CD4-positive, alpha-beta memory T cell (primary cell): ENCODE results near the gene TUBAL3. TPM values are rescaled to one million over a fixed set of nuclear protein-coding genes. Genes with fewer than 3 reads are reported as not detected.
"Not testable (repeated sequence)": the region's sequence is repeated elsewhere in the genome, so short reads cannot be mapped to it uniquely, and the experiment has no call there.

Source experiments
- CTCF ChIA-PET: fragments of 350-600 bp; sonication (Branson Sonifier 250); formaldehyde crosslinking; loops from one replicate; lab custom pipeline; 2021; ENCODE audit warnings: inconsistent platforms; ENCODE audit not compliant: partially characterized antibody; lab: Charles Lee
- POLR2A ChIA-PET: fragments of 350-600 bp; sonication (Branson Sonifier 250); formaldehyde crosslinking; loops from one replicate; lab custom pipeline; 2021; ENCODE audit not compliant: partially characterized antibody; lab: Charles Lee
- DNase-seq, 5 donors: peaks; one replicate each; pipeline versions ENCODE4 v3.0.0 to v3.0.0-alpha.2; 2020 to 2022; ENCODE audit warnings: mixed read lengths in 1 of 5
- H3K27ac ChIP-seq: one replicate; pipeline ENCODE4 v1.7.0; 2013; ENCODE audit warnings: low read depth, low read length
- H3K27me3 ChIP-seq: 2 replicates; pipeline ENCODE4 v1.7.0; 2013; ENCODE audit warnings: mild to moderate bottlenecking, low read length, moderate library complexity; ENCODE audit not compliant: insufficient read depth
- H3K36me3 ChIP-seq: 2 replicates; pipeline ENCODE4 v1.7.0; 2013; ENCODE audit warnings: mild to moderate bottlenecking, low read length, moderate library complexity; ENCODE audit not compliant: insufficient read depth
- H3K4me1 ChIP-seq: 2 replicates; pipeline ENCODE4 v1.7.0; 2013; ENCODE audit warnings: mild to moderate bottlenecking, low read length, moderate library complexity; ENCODE audit not compliant: insufficient read depth
- H3K4me3 ChIP-seq, 2 donors: one replicate each; pipeline ENCODE4 v1.7.0; 2013; ENCODE audit warnings: low read length in 2 of 2, mild to moderate bottlenecking in 1 of 2
- H3K9me3 ChIP-seq, 2 donors: one replicate each; pipeline ENCODE4 v1.7.0; 2013; ENCODE audit warnings: low read length in 2 of 2, control low read depth in 1 of 2; ENCODE audit not compliant: control insufficient read depth in 1 of 2
- H3K27ac Mint-ChIP-seq, 7 donors: one replicate each; pipeline ENCODE4 v1.8.0; 2020 to 2021; ENCODE audit warnings: mixed read lengths in 7 of 7, mild to moderate bottlenecking in 6 of 7, inconsistent platforms in 3 of 7, moderate library complexity in 3 of 7
- H3K27me3 Mint-ChIP-seq, 2 donors: one replicate each; pipeline ENCODE4 v1.8.0; 2020 to 2021; ENCODE audit warnings: mixed read lengths in 2 of 2
- H3K36me3 Mint-ChIP-seq, 2 donors: one replicate each; pipeline ENCODE4 v1.8.0; 2020 to 2021; ENCODE audit warnings: mixed read lengths in 2 of 2, inconsistent platforms in 1 of 2, mild to moderate bottlenecking in 1 of 2
- H3K4me1 Mint-ChIP-seq, 4 donors: one replicate each; pipeline ENCODE4 v1.8.0; 2020 to 2021; ENCODE audit warnings: mixed read lengths in 4 of 4, mild to moderate bottlenecking in 1 of 4
- H3K4me3 Mint-ChIP-seq, 8 donors: one replicate each; pipeline ENCODE4 v1.8.0; 2020 to 2021; ENCODE audit warnings: mixed read lengths in 8 of 8, mild to moderate bottlenecking in 7 of 8, moderate library complexity in 6 of 8, inconsistent platforms in 3 of 8
- H3K9me3 Mint-ChIP-seq, 8 donors: one replicate each; pipeline ENCODE4 v1.8.0; 2020 to 2021; ENCODE audit warnings: mixed read lengths in 8 of 8, mild to moderate bottlenecking in 5 of 8, inconsistent platforms in 3 of 8, moderate library complexity in 1 of 8
- intact Hi-C: fragments of 100-400 bp; cut with micrococcal nuclease; formaldehyde crosslinking; loops from one replicate; pipeline ENCODE4 v1.15.1; 2023
- polyA plus RNA-seq, 2 donors: library from polyadenylated mRNA; unstranded; fragments of 300-500 nt; fragmentation: Illumina TruSeq; gene quantifications; one replicate each; pipeline ENCODE4 v1.2.3, GENCODE V29; 2021
- total RNA-seq, 2 experiments: library from RNA; stranded (reverse); gene quantifications; one replicate each; pipeline ENCODE4 v1.2.3, GENCODE V29; 2021

The TUBAL3 gene
- total and polyA plus RNA-seq, 4 experiments from 2014 or later, result not detected

DNA sequence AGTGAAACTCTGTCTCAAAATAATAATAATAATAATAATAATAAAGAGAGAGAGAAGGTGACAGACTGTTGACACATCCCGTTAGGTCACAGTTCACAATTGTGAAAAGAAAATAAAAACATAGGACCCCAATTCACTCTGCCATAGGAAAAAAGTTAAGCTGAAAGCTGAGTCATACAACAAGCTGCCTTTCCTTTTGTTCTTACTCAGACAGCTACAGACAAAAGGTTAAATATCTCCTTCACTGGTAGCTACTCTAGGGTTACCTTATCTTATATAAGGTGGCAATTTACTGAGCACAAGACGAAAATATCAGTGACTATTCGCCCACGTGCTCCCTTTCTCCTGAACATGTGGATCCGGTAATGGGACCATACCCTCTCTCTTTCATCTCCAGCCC is 17.5 kb downstream of the TUBAL3 start:
- no peak overlapping the region for H3K27ac Mint-ChIP-seq
- H3K4me1 Mint-ChIP-seq, result peaks cover 0 to 2% (median 0%) of the 10 kb centered on the region in 4 donors
- no peak for DNase-seq
- no peaks in the 10 kb centered on the region for H3K4me1 ChIP-seq
- no peak overlapping the region for H3K4me3 ChIP-seq
- H3K36me3 Mint-ChIP-seq, result peaks cover under 1 to 6% of the 10 kb centered on the region in 2 donors
- intact Hi-C loops, result no loop called here
- CTCF ChIA-PET, result interaction anchor here (0.8 to 1.8 kb wide), 4 partner anchors 44 to 539 kb away, joined by 3 to 12 read pairs (median 3); no protein-coding TSS in a partner anchor
- H3K9me3 ChIP-seq, result no peaks in the 10 kb centered on the region
- H3K4me3 Mint-ChIP-seq, result no peak overlapping the region
- H3K9me3 Mint-ChIP-seq, result peaks cover 4 to 41% (median 34%) of the 10 kb centered on the region in 8 donors
- no peak overlapping the region for H3K27ac ChIP-seq
- H3K27me3 ChIP-seq, result no peaks in the 10 kb centered on the region
- POLR2A ChIA-PET, result no interaction called here
- H3K27me3 Mint-ChIP-seq, result peaks cover 2 to 9% of the 10 kb centered on the region in 2 donors
- H3K36me3 ChIP-seq, result no peaks in the 10 kb centered on the region

GRCh38 chr10:5385224-5385623 is 19.4 kb downstream of the TUBAL3 start:
- Histone ChIP-seq H3K9me3 (no peaks in the 10 kb centered on the region), H3K27me3 (no peaks in the 10 kb centered on the region), H3K4me3 (no peak overlapping the region), H3K27ac (no peak overlapping the region), H3K36me3 (no peaks in the 10 kb centered on the region), H3K4me1 (no peaks in the 10 kb centered on the region)
- DNase-seq, result no peak
- CTCF ChIA-PET, result interaction anchor here (1.0 to 2.5 kb wide), 2 partner anchors 535 to 570 kb away, joined by 3 to 35 read pairs; no protein-coding TSS in a partner anchor
- intact Hi-C loops, result loop anchor here (2.0 kb wide), 1 partner anchor 92 kb away; no protein-coding TSS in a partner anchor
- no peaks in the 10 kb centered on the region for H3K36me3 Mint-ChIP-seq
- peaks cover 0 to 2% (median 0%) of the 10 kb centered on the region in 4 donors for H3K4me1 Mint-ChIP-seq
- H3K27ac Mint-ChIP-seq, result no peak overlapping the region
- POLR2A ChIA-PET, result interaction anchor here (1.8 kb wide), 1 partner anchor 93 kb away, joined by 6 read pairs; no protein-coding TSS in a partner anchor
- H3K27me3 Mint-ChIP-seq, result peaks cover 2 to 9% of the 10 kb centered on the region in 2 donors
- peaks cover 4 to 22% (median 16%) of the 10 kb centered on the region in 8 donors for H3K9me3 Mint-ChIP-seq
- no peak overlapping the region for H3K4me3 Mint-ChIP-seq

DNA sequence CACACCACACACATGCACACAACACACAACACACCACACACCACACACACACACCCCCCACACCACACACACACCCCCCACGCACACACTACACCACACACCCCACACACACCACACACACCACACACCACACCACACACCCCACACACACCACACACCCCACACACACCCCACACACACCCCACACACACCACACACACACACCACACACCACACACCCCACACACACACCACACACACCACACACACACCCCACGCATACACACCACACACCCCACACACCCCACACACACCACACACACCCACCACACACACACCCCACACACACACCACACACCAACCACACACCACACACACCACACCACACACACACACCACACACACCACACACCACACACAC is 23.4 kb downstream of the TUBAL3 start:
- intact Hi-C loops, result loop anchor here (5.0 kb wide), 2 partner anchors 169 to 289 kb away; partner anchors contain the start of gene AKR1C3
- no peaks in the 10 kb centered on the region for H3K36me3 ChIP-seq
- H3K4me3 Mint-ChIP-seq, result no peak overlapping the region
- no peaks in the 10 kb centered on the region for H3K27me3 ChIP-seq
- peaks cover 0 to 9% (median 3%) of the 10 kb centered on the region in 8 donors for H3K9me3 Mint-ChIP-seq
- no peak overlapping the region for H3K27ac Mint-ChIP-seq
- no peak for DNase-seq
- peaks cover 0 to 2% of the 10 kb centered on the region in 2 donors for H3K27me3 Mint-ChIP-seq
- CTCF ChIA-PET, result interaction anchor here (1.0 to 1.6 kb wide), 3 partner anchors 85 to 566 kb away, joined by 3 to 6 read pairs (median 4); no protein-coding TSS in a partner anchor
- H3K36me3 Mint-ChIP-seq, result no peaks in the 10 kb centered on the region
- H3K4me3 ChIP-seq, result no peak overlapping the region
- no peak overlapping the region for H3K27ac ChIP-seq
- peaks cover 0 to 2% (median 0%) of the 10 kb centered on the region in 4 donors for H3K4me1 Mint-ChIP-seq
- H3K9me3 ChIP-seq, result no peaks in the 10 kb centered on the region
- H3K4me1 ChIP-seq, result no peaks in the 10 kb centered on the region
- POLR2A ChIA-PET, result no interaction called here

DNA sequence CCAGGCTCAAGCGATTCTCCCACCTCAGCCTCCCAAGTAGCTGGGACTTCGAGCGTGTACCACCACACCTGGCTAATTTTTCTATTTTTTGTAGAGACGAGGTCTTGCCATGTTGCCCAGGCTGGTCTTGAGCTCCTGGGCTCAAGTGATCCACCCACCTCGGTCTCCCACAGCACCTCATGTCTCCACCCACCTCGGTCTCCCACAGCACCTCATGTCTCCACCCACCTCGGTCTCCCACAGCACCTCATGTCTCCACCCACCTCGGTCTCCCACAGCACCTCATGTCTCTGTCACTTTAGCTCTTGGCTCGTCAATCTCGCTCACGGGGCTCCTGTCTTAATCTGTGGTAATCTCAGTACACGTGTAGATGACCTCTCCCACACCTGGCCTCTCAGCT is 24.2 kb downstream of the TUBAL3 start:
- H3K9me3 Mint-ChIP-seq, H3K27me3 Mint-ChIP-seq, H3K4me3 ChIP-seq, DNase-seq, H3K9me3 ChIP-seq, H3K27ac ChIP-seq, H3K4me1 ChIP-seq, H3K27me3 ChIP-seq, H3K4me1 Mint-ChIP-seq, H3K36me3 ChIP-seq, H3K4me3 Mint-ChIP-seq, H3K27ac Mint-ChIP-seq, H3K36me3 Mint-ChIP-seq: not testable (repeated sequence)
- intact Hi-C loops, result loop anchor here (5.0 kb wide), 2 partner anchors 168 to 288 kb away; partner anchors contain the start of gene AKR1C3
- CTCF ChIA-PET, result interaction anchor here (1.0 to 2.2 kb wide), 9 partner anchors 37 to 565 kb away, joined by 3 to 10 read pairs (median 4); no protein-coding TSS in a partner anchor
- POLR2A ChIA-PET, result interaction anchor here (0.9 kb wide), 1 partner anchor 10 kb away, joined by 3 read pairs; no protein-coding TSS in a partner anchor

GRCh38 chr10:5379202-5379601 is 25.4 kb downstream of the TUBAL3 start:
- POLR2A ChIA-PET, H3K27me3 Mint-ChIP-seq, H3K27me3 ChIP-seq, H3K36me3 Mint-ChIP-seq, intact Hi-C loops, H3K4me3 Mint-ChIP-seq, H3K9me3 Mint-ChIP-seq, H3K4me1 Mint-ChIP-seq, H3K27ac ChIP-seq, DNase-seq, H3K36me3 ChIP-seq, H3K4me3 ChIP-seq, H3K4me1 ChIP-seq, H3K9me3 ChIP-seq, H3K27ac Mint-ChIP-seq: not testable (repeated sequence)
- CTCF ChIA-PET, result interaction anchor here (1.5 to 2.2 kb wide), 3 partner anchors 36 to 529 kb away, joined by 3 to 10 read pairs (median 4); no protein-coding TSS in a partner anchor

DNA sequence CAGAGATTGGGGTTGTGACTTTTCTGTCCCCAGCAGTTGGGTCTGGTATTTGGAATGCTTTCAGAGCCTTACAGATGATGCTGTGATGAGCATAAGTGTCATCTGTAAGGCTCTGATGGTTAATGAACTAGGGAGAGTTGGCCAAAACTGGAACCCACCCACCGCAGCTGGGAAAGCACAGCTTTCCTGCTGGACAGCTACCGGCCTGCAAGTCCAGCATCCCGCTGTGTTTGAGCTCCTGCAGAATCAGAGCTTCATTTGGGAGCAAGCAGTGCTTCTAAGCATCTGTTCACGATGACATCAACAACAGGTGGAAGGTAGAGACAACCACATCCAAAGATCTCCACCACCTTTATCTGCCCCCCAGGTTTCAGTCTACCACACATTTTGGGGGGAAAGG is 28.2 kb downstream of the TUBAL3 start:
- H3K27me3 Mint-ChIP-seq, result peaks cover 0 to 5% of the 10 kb centered on the region in 2 donors

DNA sequence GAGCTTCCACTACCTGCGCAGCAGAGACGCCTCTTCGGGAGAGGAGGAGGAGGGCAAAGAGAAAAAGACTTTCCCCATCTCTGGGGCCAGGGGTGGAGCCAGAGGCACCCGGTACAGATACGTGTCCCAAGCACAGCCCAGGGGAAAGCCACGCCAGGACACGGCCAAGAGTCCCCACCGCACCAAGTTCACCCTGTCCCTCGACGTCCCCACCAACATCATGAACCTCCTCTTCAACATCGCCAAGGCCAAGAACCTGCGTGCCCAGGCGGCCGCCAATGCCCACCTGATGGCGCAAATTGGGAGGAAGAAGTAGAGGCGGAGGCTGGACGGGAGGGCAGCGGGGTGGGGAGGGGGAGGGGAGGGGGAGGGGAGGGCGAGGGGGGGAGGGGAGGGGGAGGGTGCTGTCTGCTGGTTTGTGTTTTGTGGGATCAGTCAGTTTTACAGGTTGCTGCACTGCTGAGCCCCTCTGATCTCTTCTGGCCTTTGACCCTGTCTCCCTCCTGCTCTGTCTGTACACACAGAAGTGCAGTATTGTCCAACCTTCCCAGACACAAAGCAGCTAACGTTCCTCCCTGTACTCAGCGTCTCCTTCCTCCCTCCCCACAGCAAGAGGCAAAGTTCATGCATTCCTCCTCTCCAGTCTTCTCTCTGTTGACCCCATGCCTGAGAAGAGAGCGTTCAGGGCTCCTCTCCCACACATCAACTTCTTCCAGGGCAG is 30.6 kb downstream of the TUBAL3 start:
- H3K4me3 ChIP-seq, result no peak overlapping the region
- no peaks in the 10 kb centered on the region for H3K9me3 ChIP-seq
- peaks cover 0 to 5% of the 10 kb centered on the region in 2 donors for H3K27me3 Mint-ChIP-seq
- no peaks in the 10 kb centered on the region for H3K4me1 ChIP-seq
- no peaks in the 10 kb centered on the region for H3K4me1 Mint-ChIP-seq
- no peaks in the 10 kb centered on the region for H3K27me3 ChIP-seq
- POLR2A ChIA-PET, result no interaction called here
- no peak for DNase-seq
- peaks cover 0 to 10% (median under 1%) of the 10 kb centered on the region in 8 donors for H3K9me3 Mint-ChIP-seq
- CTCF ChIA-PET, result interaction anchor here (1.4 kb wide), 1 partner anchor 524 kb away, joined by 3 read pairs; no protein-coding TSS in a partner anchor
- H3K4me3 Mint-ChIP-seq, result no peak overlapping the region
- H3K36me3 ChIP-seq, result no peaks in the 10 kb centered on the region
- intact Hi-C loops, result no loop called here
- no peak overlapping the region for H3K27ac ChIP-seq
- H3K36me3 Mint-ChIP-seq, result no peaks in the 10 kb centered on the region
- H3K27ac Mint-ChIP-seq, result peak overlapping the region in 1 of 7 donors; percentile 34

More for the DNA sequence above, 28.2 kb downstream of the TUBAL3 start:
- Mint-ChIP-seq H3K9me3 (peaks cover 0 to 8% (median 3%) of the 10 kb centered on the region in 8 donors), H3K27ac (no peak overlapping the region), H3K4me3 (no peak overlapping the region), H3K4me1 (no peaks in the 10 kb centered on the region), H3K36me3 (no peaks in the 10 kb centered on the region)
- ChIA-PET POLR2A (no interaction called here), CTCF (no interaction called here)
- Histone ChIP-seq H3K27me3 (no peaks in the 10 kb centered on the region), H3K27ac (no peak overlapping the region), H3K4me3 (no peak overlapping the region), H3K36me3 (no peaks in the 10 kb centered on the region), H3K4me1 (no peaks in the 10 kb centered on the region), H3K9me3 (no peaks in the 10 kb centered on the region)
- DNase-seq, result no peak
- intact Hi-C loops, result no loop called here
